Vagina (tissue), 2 donors: ENCODE data around the gene YPEL4. TPM values are rescaled to one million over a fixed set of nuclear protein-coding genes. Genes with fewer than 3 reads are reported as not detected.

Experiments
- DNase-seq, 2 donors: peaks; one replicate each; pipeline ENCODE4 v3.0.0-alpha.2; 2017; ENCODE audit errors: extremely low spot score in 2 of 2
- H3K27ac ChIP-seq: fragments of 200-600 bp; sonication (generic); one replicate; pipeline ENCODE4 v1.5.1; 2019
- H3K27me3 ChIP-seq: fragments of 200-600 bp; sonication (generic); one replicate; pipeline ENCODE4 v1.5.1; 2019
- H3K36me3 ChIP-seq, 2 donors: fragments of 200-600 bp; sonication (generic); one replicate each; pipeline ENCODE4 v1.5.1; 2017 to 2019
- H3K4me1 ChIP-seq: fragments of 200-600 bp; sonication (generic); one replicate; pipeline ENCODE4 v1.5.1; 2019
- H3K4me3 ChIP-seq, 2 donors: fragments of 200-600 bp; sonication (generic); 1 replicate in 1 of 2; 2 replicates in 1 of 2; pipeline ENCODE4 v1.5.1; 2016 to 2019
- H3K9me3 ChIP-seq: fragments of 200-600 bp; sonication (generic); one replicate; pipeline ENCODE4 v1.5.1; 2019
- CTCF ChIP-seq, 3 experiments: fragments of 450-650 bp in 2 of 3; fragments of 200-600 bp in 1 of 3; sonication (generic) in 1 of 3; IDR thresholded peaks; one replicate each; pipeline ENCODE4 v1.5.1; 2017 to 2019; ENCODE audit warnings: antibody characterized with exemption in 3 of 3, mild to moderate bottlenecking in 2 of 3, moderate library complexity in 2 of 3
- POLR2A ChIP-seq, 2 donors: fragments of 450-650 bp; IDR thresholded peaks; one replicate each; pipeline ENCODE4 v1.6.1; 2017; ENCODE audit warnings: antibody characterized with exemption in 2 of 2, mild to moderate bottlenecking in 2 of 2, moderate library complexity in 2 of 2
- POLR2AphosphoS5 ChIP-seq, 2 donors: sonication (generic); formaldehyde crosslinking; IDR thresholded peaks; one replicate each; pipeline ENCODE4 v1.9.0; 2017; ENCODE audit warnings: antibody characterized with exemption in 2 of 2, mild to moderate bottlenecking in 2 of 2, low read depth in 1 of 2; ENCODE audit not compliant: insufficient read depth in 1 of 2
- intact Hi-C: fragments of 100-400 bp; cut with DNase I; formaldehyde crosslinking; loops from one replicate; pipeline ENCODE4 v1.15.1; 2023
- total RNA-seq: library from RNA; depleted of rRNA; stranded (reverse); fragments of >200 nt; gene quantifications from one replicate; pipeline ENCODE4 v1.2.3, GENCODE V29; 2016

Gene YPEL4
- total RNA-seq, 1 donor from 2014 or later, result 2.7 TPM

- TF ChIP-seq POLR2A (IDR thresholded peaks at IDR 0.05) (no peak), POLR2AphosphoS5 (IDR thresholded peaks at IDR 0.05; ENCODE audit: insufficient read depth in 1 of 2, low read depth in 1 of 2) (no peak)
- DNase-seq, result no peak
These were observed 14.5 kb downstream of the YPEL4 start for GRCh38 chr11:57635246-57635645.

GRCh38 chr11:57634311-57634710 lies 15.4 kb downstream of the YPEL4 start:
- TF ChIP-seq CTCF (IDR thresholded peaks at IDR 0.05) (no peak), POLR2AphosphoS5 (IDR thresholded peaks at IDR 0.05; ENCODE audit: insufficient read depth in 1 of 2, low read depth in 1 of 2) (no peak), POLR2A (IDR thresholded peaks at IDR 0.05) (no peak)
- DNase-seq, result no peak
- H3K9me3 ChIP-seq, result no peaks in the 10 kb centered on the region
- peaks cover 15% of the 10 kb centered on the region for H3K4me1 ChIP-seq
- no peak overlapping the region for H3K27ac ChIP-seq
- H3K27me3 ChIP-seq, result no peaks in the 10 kb centered on the region
- intact Hi-C loops, result no loop called here
- no peaks in the 10 kb centered on the region for H3K36me3 ChIP-seq
- no peak overlapping the region for H3K4me3 ChIP-seq

More at GRCh38 chr11:57635246-57635645, 14.5 kb downstream of the YPEL4 start:
- Histone ChIP-seq H3K4me3 (no peak overlapping the region), H3K27me3 (no peaks in the 10 kb centered on the region), H3K9me3 (no peaks in the 10 kb centered on the region), H3K4me1 (peaks cover 24% of the 10 kb centered on the region), H3K36me3 (no peaks in the 10 kb centered on the region), H3K27ac (no peak overlapping the region)
- intact Hi-C loops, result no loop called here

GRCh38 chr11:57633394-57634070 lies 16.2 kb downstream of the YPEL4 start:
- Histone ChIP-seq H3K4me1 (peaks cover 10% of the 10 kb centered on the region), H3K36me3 (no peaks in the 10 kb centered on the region), H3K27me3 (no peaks in the 10 kb centered on the region), H3K27ac (no peak overlapping the region), H3K4me3 (no peak overlapping the region), H3K9me3 (no peaks in the 10 kb centered on the region)
- intact Hi-C loops, result no loop called here
- no peak for DNase-seq
- no peak for TF ChIP-seq POLR2AphosphoS5 (IDR thresholded peaks at IDR 0.05; ENCODE audit: insufficient read depth in 1 of 2, low read depth in 1 of 2)

- H3K4me3 ChIP-seq, result no peak overlapping the region
- H3K27me3 ChIP-seq, result no peaks in the 10 kb centered on the region
- H3K4me1 ChIP-seq, result peaks cover 1% of the 10 kb centered on the region
- no peaks in the 10 kb centered on the region for H3K9me3 ChIP-seq
- H3K27ac ChIP-seq, result no peak overlapping the region
- no peak for DNase-seq
- intact Hi-C loops, result no loop called here
- no peak for TF ChIP-seq POLR2AphosphoS5 (IDR thresholded peaks at IDR 0.05; ENCODE audit: insufficient read depth in 1 of 2, low read depth in 1 of 2)
- no peak for TF ChIP-seq POLR2A (IDR thresholded peaks at IDR 0.05)
- no peak for TF ChIP-seq CTCF (IDR thresholded peaks at IDR 0.05)
- H3K36me3 ChIP-seq, result no peaks in the 10 kb centered on the region
These were observed 17.6 kb downstream of the YPEL4 start for GRCh38 chr11:57632116-57632515.

GRCh38 chr11:57630171-57630570 lies 19.5 kb downstream of the YPEL4 start:
- Histone ChIP-seq H3K4me3 (no peak overlapping the region), H3K9me3 (no peaks in the 10 kb centered on the region), H3K36me3 (no peaks in the 10 kb centered on the region), H3K4me1 (no peaks in the 10 kb centered on the region), H3K27ac (no peak overlapping the region), H3K27me3 (no peaks in the 10 kb centered on the region)
- intact Hi-C loops, result no loop called here
- no peak for DNase-seq
- TF ChIP-seq POLR2A (IDR thresholded peaks at IDR 0.05) (no peak), POLR2AphosphoS5 (IDR thresholded peaks at IDR 0.05; ENCODE audit: insufficient read depth in 1 of 2, low read depth in 1 of 2) (no peak), CTCF (IDR thresholded peaks at IDR 0.05) (no peak)

- Histone ChIP-seq H3K9me3 (no peaks in the 10 kb centered on the region), H3K27me3 (no peaks in the 10 kb centered on the region), H3K36me3 (no peaks in the 10 kb centered on the region), H3K4me3 (no peak overlapping the region), H3K4me1 (no peaks in the 10 kb centered on the region), H3K27ac (no peak overlapping the region)
- no peak for DNase-seq
- TF ChIP-seq POLR2A (IDR thresholded peaks at IDR 0.05) (no peak), POLR2AphosphoS5 (IDR thresholded peaks at IDR 0.05; ENCODE audit: insufficient read depth in 1 of 2, low read depth in 1 of 2) (no peak), CTCF (IDR thresholded peaks at IDR 0.05) (no peak)
- intact Hi-C loops, result no loop called here
These were observed 22.8 kb downstream of the YPEL4 start for GRCh38 chr11:57626895-57627294.
